WERI-Rb-1 (cell line): ENCODE measurements around the gene UBXN6.

Experiments used
- DNase-seq: peaks from one replicate; pipeline ENCODE4 v3.0.0-alpha.2; 2020
- H3K27ac ChIP-seq: fragments of 250-450 bp; sonication (Bioruptor Pico); 2 replicates; pipeline ENCODE4 v1.5.1; 2020; ENCODE audit warnings: mild to moderate bottlenecking, moderate library complexity
- H3K27me3 ChIP-seq: fragments of 250-450 bp; sonication (Bioruptor Pico); 2 replicates; pipeline ENCODE4 v1.5.1; 2021; ENCODE audit warnings: mild to moderate bottlenecking, low read depth, moderate library complexity; ENCODE audit not compliant: insufficient read depth, severe bottlenecking
- H3K36me3 ChIP-seq: fragments of 250-450 bp; sonication (Bioruptor Pico); 2 replicates; pipeline ENCODE4 v1.5.1; 2020; ENCODE audit warnings: mild to moderate bottlenecking, moderate library complexity
- H3K4me3 ChIP-seq: 2 replicates; pipeline ENCODE4 v1.5.1; 2011; ENCODE audit warnings: low read depth, mild to moderate bottlenecking, control low read depth, low read length
- H3K9me3 ChIP-seq: fragments of 250-450 bp; sonication (Bioruptor Pico); 2 replicates; pipeline ENCODE4 v1.5.1; 2021; ENCODE audit warnings: mild to moderate bottlenecking, moderate library complexity; ENCODE audit not compliant: severe bottlenecking
- TF ChIP-seq, protein P1 (sequence below): IDR thresholded peaks from 2 replicates; pipeline ENCODE4 v1.5.1; 2011; ENCODE audit warnings: low read depth, mild to moderate bottlenecking, control low read depth, inconsistent platforms, low read length

Gene UBXN6

GRCh38 chr19:4415352-4415751 lies 42.2 kb downstream of the UBXN6 start:
- Histone ChIP-seq H3K27ac (peak overlapping the region; percentile 62), H3K9me3 (no peaks in the 10 kb centered on the region), H3K36me3 (peaks cover 77% of the 10 kb centered on the region), H3K4me3 (peak overlapping the region; percentile 13; the same call in 1 of the 2 replicates), H3K27me3 (no peaks in the 10 kb centered on the region)
- DNase-seq, result peak; percentile 32
- TF ChIP-seq, protein P1, sequence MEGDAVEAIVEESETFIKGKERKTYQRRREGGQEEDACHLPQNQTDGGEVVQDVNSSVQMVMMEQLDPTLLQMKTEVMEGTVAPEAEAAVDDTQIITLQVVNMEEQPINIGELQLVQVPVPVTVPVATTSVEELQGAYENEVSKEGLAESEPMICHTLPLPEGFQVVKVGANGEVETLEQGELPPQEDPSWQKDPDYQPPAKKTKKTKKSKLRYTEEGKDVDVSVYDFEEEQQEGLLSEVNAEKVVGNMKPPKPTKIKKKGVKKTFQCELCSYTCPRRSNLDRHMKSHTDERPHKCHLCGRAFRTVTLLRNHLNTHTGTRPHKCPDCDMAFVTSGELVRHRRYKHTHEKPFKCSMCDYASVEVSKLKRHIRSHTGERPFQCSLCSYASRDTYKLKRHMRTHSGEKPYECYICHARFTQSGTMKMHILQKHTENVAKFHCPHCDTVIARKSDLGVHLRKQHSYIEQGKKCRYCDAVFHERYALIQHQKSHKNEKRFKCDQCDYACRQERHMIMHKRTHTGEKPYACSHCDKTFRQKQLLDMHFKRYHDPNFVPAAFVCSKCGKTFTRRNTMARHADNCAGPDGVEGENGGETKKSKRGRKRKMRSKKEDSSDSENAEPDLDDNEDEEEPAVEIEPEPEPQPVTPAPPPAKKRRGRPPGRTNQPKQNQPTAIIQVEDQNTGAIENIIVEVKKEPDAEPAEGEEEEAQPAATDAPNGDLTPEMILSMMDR, result no peak

DNA sequence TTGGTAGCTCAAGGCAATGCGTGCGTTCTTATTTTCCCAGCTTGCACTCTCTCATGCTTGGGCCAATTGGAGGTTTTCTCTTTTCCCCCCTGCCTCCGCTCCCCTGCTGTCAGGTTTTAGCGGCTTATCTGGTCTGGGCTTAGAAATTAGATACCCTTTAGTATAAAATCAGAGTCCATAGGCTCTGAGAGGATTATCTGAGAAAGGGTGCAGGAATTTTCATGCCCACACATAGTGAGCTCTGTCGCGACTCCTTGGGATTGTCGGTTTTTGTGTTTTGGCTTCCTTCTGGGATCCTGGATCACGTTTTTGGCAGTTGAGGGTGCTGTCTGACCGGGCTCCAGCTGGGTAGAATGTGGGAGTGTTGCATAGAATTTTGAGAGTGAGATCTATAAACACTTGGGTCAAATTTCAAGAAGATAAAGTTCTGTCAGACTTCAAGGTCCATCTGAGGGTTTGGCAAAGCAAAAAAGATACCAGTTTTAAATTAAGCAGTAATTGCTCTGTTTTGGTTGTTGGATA lies 42.7 kb downstream of the UBXN6 start:
- H3K4me3 ChIP-seq, result peak overlapping the region; percentile 13; the same call in 1 of the 2 replicates
- H3K27me3 ChIP-seq, result no peaks in the 10 kb centered on the region
- H3K36me3 ChIP-seq, result peaks cover 77% of the 10 kb centered on the region
- H3K9me3 ChIP-seq, result no peaks in the 10 kb centered on the region
- DNase-seq, result peak; percentile 78
- TF ChIP-seq, protein P1, result no peak
- peak overlapping the region; percentile 62 for H3K27ac ChIP-seq

- peak overlapping the region; percentile 39; the same call in 1 of the 2 replicates for H3K27ac ChIP-seq
- DNase-seq, result no peak
- peaks cover 77% of the 10 kb centered on the region for H3K36me3 ChIP-seq
- H3K4me3 ChIP-seq, result no peak overlapping the region
- no peaks in the 10 kb centered on the region for H3K27me3 ChIP-seq
- H3K9me3 ChIP-seq, result no peaks in the 10 kb centered on the region
- TF ChIP-seq, protein P1, result no peak
Measured at GRCh38 chr19:4414144-4414799, 43.3 kb downstream of the UBXN6 start.

DNA sequence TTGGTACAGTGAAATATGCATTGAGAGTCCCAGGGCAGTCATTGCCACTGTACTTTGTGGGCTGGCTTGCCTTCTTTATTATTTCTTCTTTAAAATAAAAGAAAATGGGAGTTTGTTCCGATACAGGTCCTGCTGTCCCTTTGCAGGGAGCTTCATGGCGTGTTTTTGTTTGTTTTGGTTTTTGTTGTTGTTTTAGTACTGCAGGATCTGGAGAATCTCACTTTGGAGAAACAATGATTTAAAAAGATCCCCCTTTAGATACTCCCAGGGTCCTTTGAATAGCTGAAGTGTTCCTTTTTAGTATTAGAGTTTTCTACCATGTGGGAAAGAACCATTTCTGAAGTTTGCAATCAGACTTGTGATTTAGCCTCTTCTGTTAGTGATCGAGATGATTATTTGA lies 44.0 kb downstream of the UBXN6 start:
- Histone ChIP-seq H3K27ac (no peak overlapping the region), H3K36me3 (peaks cover 79% of the 10 kb centered on the region), H3K27me3 (no peaks in the 10 kb centered on the region), H3K9me3 (no peaks in the 10 kb centered on the region), H3K4me3 (no peak overlapping the region)
- no peak for DNase-seq
- TF ChIP-seq, protein P1, result no peak

DNA sequence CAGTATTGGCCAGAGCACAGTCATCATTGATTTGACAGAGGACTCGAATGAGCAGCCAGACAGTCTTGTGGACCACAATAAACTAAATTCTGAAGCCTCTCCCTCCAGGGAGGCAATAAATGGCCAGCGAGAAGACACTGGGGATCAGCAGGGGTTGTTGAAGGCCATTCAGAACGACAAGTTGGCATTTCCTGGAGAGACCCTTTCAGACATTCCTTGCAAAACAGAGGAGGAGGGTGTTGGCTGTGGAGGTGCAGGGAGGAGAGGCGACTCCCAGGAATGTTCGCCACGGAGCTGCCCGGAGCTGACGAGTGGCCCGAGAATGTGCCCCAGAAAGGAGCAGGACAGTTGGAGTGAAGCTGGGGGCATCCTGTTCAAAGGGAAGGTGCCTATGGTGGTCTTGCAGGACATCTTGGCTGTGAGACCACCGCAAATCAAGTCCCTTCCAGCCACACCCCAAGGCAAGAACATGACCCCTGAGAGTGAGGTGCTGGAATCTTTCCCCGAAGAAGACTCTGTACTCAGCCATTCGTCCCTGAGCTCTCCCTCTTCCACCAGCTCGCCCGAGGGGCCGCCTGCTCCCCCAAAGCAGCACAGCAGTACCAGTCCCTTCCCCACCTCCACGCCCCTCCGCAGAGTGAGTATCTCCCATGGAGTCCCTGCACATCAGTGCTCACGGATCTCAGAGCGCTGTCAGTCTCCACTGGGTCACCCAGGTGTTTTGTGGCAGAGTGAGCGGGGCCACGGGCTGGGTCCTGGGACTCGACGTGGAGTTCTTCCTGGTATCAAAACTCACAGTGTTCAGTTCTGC lies 48.3 kb downstream of the UBXN6 start:
- peaks cover 90% of the 10 kb centered on the region for H3K36me3 ChIP-seq
- no peak overlapping the region for H3K4me3 ChIP-seq
- H3K9me3 ChIP-seq, result no peaks in the 10 kb centered on the region
- no peak for DNase-seq
- H3K27me3 ChIP-seq, result no peaks in the 10 kb centered on the region
- H3K27ac ChIP-seq, result no peak overlapping the region
- TF ChIP-seq, protein P1, result no peak
